ENCODE measurements around the gene VAV1. TPM values are rescaled to one million over a fixed set of nuclear protein-coding genes. Genes with fewer than 3 reads are reported as not detected.

Gene VAV1
- total RNA-seq, 1 experiment from 2014 or later, result 0.83 TPM

GRCh38 chr19:6817179-6817578 is 44.7 kb downstream of the VAV1 start:
- Mint-ChIP-seq H3K27ac (no peak overlapping the region), H3K9me3 (peaks cover 67% of the 10 kb centered on the region), H3K4me3 (no peak overlapping the region), H3K36me3 (peaks cover 50% of the 10 kb centered on the region), H3K27me3 (ENCODE audit: low read depth) (peaks cover 18% of the 10 kb centered on the region), H3K4me1 (no peaks in the 10 kb centered on the region)
- POLR2A ChIA-PET, result no interaction called here
- ATAC-seq, result no peak
- TF ChIP-seq SMAD4 (CRISPR knock-in tag; IDR thresholded peaks at IDR 0.05), result no peak
- no peak for TF ChIP-seq PREB (CRISPR knock-in tag; IDR thresholded peaks at IDR 0.05; ENCODE audit: borderline replicate concordance)
- no peak for TF ChIP-seq ATF2 (CRISPR knock-in tag; IDR thresholded peaks at IDR 0.05; ENCODE audit: borderline replicate concordance, low read depth)
- no peak for TF ChIP-seq STAT6 (CRISPR knock-in tag; conservative IDR thresholded peaks at IDR 0.05; ENCODE audit: low read depth)
- no peak for TF ChIP-seq E2F5 (CRISPR knock-in tag; IDR thresholded peaks at IDR 0.05)
- no peak for TF ChIP-seq SMAD3 (CRISPR knock-in tag; IDR thresholded peaks at IDR 0.05; ENCODE audit: borderline replicate concordance)
- no peak for TF ChIP-seq ZNF423 (CRISPR knock-in tag; IDR thresholded peaks at IDR 0.05)
- no peak for TF ChIP-seq ZBTB21 (CRISPR knock-in tag; IDR thresholded peaks at IDR 0.05; ENCODE audit: borderline replicate concordance)
- TF ChIP-seq USF1 (CRISPR knock-in tag; IDR thresholded peaks at IDR 0.05), result no peak
- no peak for TF ChIP-seq OVOL2 (CRISPR knock-in tag; IDR thresholded peaks at IDR 0.05; ENCODE audit: borderline replicate concordance)
- TF ChIP-seq ZNF671 (CRISPR knock-in tag; IDR thresholded peaks at IDR 0.05), result no peak
- no peak for TF ChIP-seq GABPB1 (CRISPR knock-in tag; IDR thresholded peaks at IDR 0.05)
- TF ChIP-seq SP1 (CRISPR knock-in tag; conservative IDR thresholded peaks at IDR 0.05), result no peak
- no peak for TF ChIP-seq ZSCAN18 (CRISPR knock-in tag; IDR thresholded peaks at IDR 0.05)
- TF ChIP-seq EMX1 (CRISPR knock-in tag; IDR thresholded peaks at IDR 0.05), result no peak
- TF ChIP-seq GTF2I (CRISPR knock-in tag; conservative IDR thresholded peaks at IDR 0.05), result no peak
- no peak for TF ChIP-seq ZNF396 (CRISPR knock-in tag; IDR thresholded peaks at IDR 0.05; ENCODE audit: borderline replicate concordance)
- CTCF ChIA-PET, result no interaction called here
- no peak for DNase-seq (ENCODE audit: low spot score)

GRCh38 chr19:6818246-6818645 is 45.7 kb downstream of the VAV1 start:
- ATAC-seq, result no peak
- peaks cover 57% of the 10 kb centered on the region for H3K9me3 Mint-ChIP-seq
- H3K27me3 Mint-ChIP-seq (ENCODE audit: low read depth), result peaks cover 18% of the 10 kb centered on the region
- CTCF ChIA-PET, result no interaction called here
- H3K36me3 Mint-ChIP-seq, result peaks cover 46% of the 10 kb centered on the region
- no peaks in the 10 kb centered on the region for H3K4me1 Mint-ChIP-seq
- POLR2A ChIA-PET, result no interaction called here
- H3K4me3 Mint-ChIP-seq, result no peak overlapping the region
- H3K27ac Mint-ChIP-seq, result no peak overlapping the region
- DNase-seq (ENCODE audit: low spot score), result no peak
- TF ChIP-seq TEAD1 (CRISPR knock-in tag; IDR thresholded peaks at IDR 0.05), result no peak
- no peak for TF ChIP-seq JUN (CRISPR knock-in tag; IDR thresholded peaks at IDR 0.05)
- no peak for TF ChIP-seq ZNF423 (CRISPR knock-in tag; IDR thresholded peaks at IDR 0.05)
- TF ChIP-seq EMX1 (CRISPR knock-in tag; IDR thresholded peaks at IDR 0.05), result no peak
- TF ChIP-seq E2F1 (CRISPR knock-in tag; IDR thresholded peaks at IDR 0.05), result no peak
- TF ChIP-seq RORB (CRISPR knock-in tag; IDR thresholded peaks at IDR 0.05), result no peak
- TF ChIP-seq ATF1 (CRISPR knock-in tag; IDR thresholded peaks at IDR 0.05), result no peak
- no peak for TF ChIP-seq ZSCAN18 (CRISPR knock-in tag; IDR thresholded peaks at IDR 0.05)
- no peak for TF ChIP-seq ERG (CRISPR knock-in tag; IDR thresholded peaks at IDR 0.05)
